H9 (cell line): Measurements from ENCODE around the gene MMEL1. TPM values are rescaled to one million over a fixed set of nuclear protein-coding genes. Genes with fewer than 3 reads are reported as not detected.

Experiments
- DNase-seq: peaks from one replicate; pipeline ENCODE4 v3.0.0-alpha.2; 2017
- H2AFZ ChIP-seq: one replicate; pipeline ENCODE4 v1.6.1; 2013; ENCODE audit warnings: mild to moderate bottlenecking, low read length, control low read depth, moderate library complexity
- H2AK5ac ChIP-seq: 2 replicates; pipeline ENCODE4 v1.6.1; 2013; ENCODE audit warnings: low read length, control low read depth, mixed read lengths; ENCODE audit not compliant: insufficient read length
- H2BK120ac ChIP-seq: one replicate; pipeline ENCODE4 v1.6.1; 2013; ENCODE audit warnings: low read depth, mild to moderate bottlenecking, low read length, control low read depth, inconsistent platforms; ENCODE audit not compliant: poor library complexity, severe bottlenecking
- H2BK12ac ChIP-seq: 2 replicates; pipeline ENCODE4 v1.6.1; 2013; ENCODE audit warnings: low read length, control low read depth, mixed read lengths, low read depth; ENCODE audit not compliant: insufficient read length
- H2BK15ac ChIP-seq: 2 replicates; pipeline ENCODE4 v1.6.1; 2013; ENCODE audit warnings: low read depth, low read length, control low read depth
- H2BK20ac ChIP-seq: one replicate; pipeline ENCODE4 v1.6.1; 2013; ENCODE audit warnings: low read depth, mild to moderate bottlenecking, low read length, control low read depth, inconsistent platforms; ENCODE audit not compliant: poor library complexity, severe bottlenecking
- H2BK5ac ChIP-seq: 2 replicates; pipeline ENCODE4 v1.6.1; 2013; ENCODE audit warnings: low read length, control low read depth, mixed read lengths; ENCODE audit not compliant: insufficient read length
- H3K14ac ChIP-seq: 2 replicates; pipeline ENCODE4 v1.6.1; 2013; ENCODE audit warnings: low read length, control low read depth; ENCODE audit not compliant: insufficient read depth
- H3K18ac ChIP-seq: 2 replicates; pipeline ENCODE4 v1.6.1; 2013; ENCODE audit warnings: low read depth, mild to moderate bottlenecking, mixed read lengths, low read length, control low read depth; ENCODE audit not compliant: insufficient read length
- H3K23ac ChIP-seq: 2 replicates; pipeline ENCODE4 v1.6.1; 2013; ENCODE audit warnings: low read length, control low read depth, mixed read lengths, low read depth; ENCODE audit not compliant: insufficient read length
- H3K23me2 ChIP-seq: 2 replicates; pipeline ENCODE4 v1.6.1; 2013; ENCODE audit warnings: low read depth, mild to moderate bottlenecking, mixed read lengths, low read length, control low read depth; ENCODE audit not compliant: insufficient read length, poor library complexity, severe bottlenecking
- H3K27ac ChIP-seq: 2 replicates; pipeline ENCODE4 v1.5.1; 2013; ENCODE audit warnings: low read length, control low read depth, mixed read lengths, low read depth; ENCODE audit not compliant: insufficient read length
- H3K27me3 ChIP-seq: 2 replicates; pipeline ENCODE4 v1.6.1; 2013; ENCODE audit warnings: low read length, control low read depth, inconsistent platforms; ENCODE audit not compliant: insufficient read depth
- H3K4ac ChIP-seq: 2 replicates; pipeline ENCODE4 v1.6.1; 2013; ENCODE audit warnings: low read depth, mild to moderate bottlenecking, control low read depth, inconsistent platforms, low read length, moderate library complexity
- H3K4me1 ChIP-seq: 2 replicates; pipeline ENCODE4 v1.6.1; 2013; ENCODE audit warnings: low read length, control low read depth, inconsistent platforms; ENCODE audit not compliant: insufficient read depth
- H3K4me2 ChIP-seq: 2 replicates; pipeline ENCODE4 v1.6.1; 2013; ENCODE audit warnings: low read length, control low read depth, mixed read lengths; ENCODE audit not compliant: insufficient read length, insufficient read depth
- H3K56ac ChIP-seq: 2 replicates; pipeline ENCODE4 v1.6.1; 2013; ENCODE audit warnings: low read depth, mild to moderate bottlenecking, mixed read lengths, low read length, control low read depth; ENCODE audit not compliant: insufficient read length
- H3K79me1 ChIP-seq: 2 replicates; pipeline ENCODE4 v1.6.1; 2013; ENCODE audit warnings: low read depth, mild to moderate bottlenecking, moderate library complexity, low read length, control low read depth, inconsistent platforms; ENCODE audit not compliant: insufficient read depth, poor library complexity, severe bottlenecking
- H3K79me2 ChIP-seq: 2 replicates; pipeline ENCODE4 v1.6.1; 2013; ENCODE audit warnings: low read length, control low read depth, inconsistent platforms; ENCODE audit not compliant: insufficient read depth
- H3K9ac ChIP-seq: 2 replicates; pipeline ENCODE4 v1.6.1; 2013; ENCODE audit warnings: low read length, control low read depth, mixed read lengths; ENCODE audit not compliant: insufficient read length; ENCODE audit errors: extremely low read depth
- H3K9me3 ChIP-seq: one replicate; pipeline ENCODE4 v1.6.1; 2013; ENCODE audit warnings: low read depth, low read length, inconsistent platforms; ENCODE audit not compliant: control insufficient read depth
- H3T11ph ChIP-seq: one replicate; pipeline ENCODE4 v1.6.1; 2013; ENCODE audit warnings: mild to moderate bottlenecking, low read length, control low read depth, inconsistent platforms
- H4K20me1 ChIP-seq: one replicate; pipeline ENCODE4 v1.6.1; 2013; ENCODE audit not compliant: control insufficient read depth, insufficient read length, insufficient read depth
- H4K5ac ChIP-seq: 2 replicates; pipeline ENCODE4 v1.6.1; 2013; ENCODE audit warnings: low read depth, mild to moderate bottlenecking, mixed read lengths, low read length, control low read depth; ENCODE audit not compliant: insufficient read length
- H4K8ac ChIP-seq: replicated peaks from 2 replicates; pipeline ENCODE4 v1.6.1; 2013; ENCODE audit warnings: low read length, control low read depth, mixed read lengths, low read depth; ENCODE audit not compliant: insufficient read length
- H4K91ac ChIP-seq: 2 replicates; pipeline ENCODE4 v1.6.1; 2013; ENCODE audit warnings: low read depth, mild to moderate bottlenecking, moderate library complexity, mixed read lengths, low read length, control low read depth; ENCODE audit not compliant: insufficient read length
- H3K27ac Mint-ChIP-seq, 3 experiments: 2 replicates in 2 of 3; 3 replicates in 1 of 3; pipeline ENCODE4 v1.8.0; 2020 to 2021; ENCODE audit warnings: mixed read lengths in 3 of 3, mild to moderate bottlenecking in 1 of 3, moderate library complexity in 1 of 3
- H3K27me3 Mint-ChIP-seq: 2 replicates; pipeline ENCODE4 v1.8.0; 2021; ENCODE audit warnings: low read depth, mild to moderate bottlenecking, moderate library complexity, mixed read lengths
- H3K36me3 Mint-ChIP-seq, 3 experiments: 2 replicates in 2 of 3; 3 replicates in 1 of 3; pipeline ENCODE4 v1.8.0; 2020 to 2021; ENCODE audit warnings: low read depth in 3 of 3, mixed read lengths in 3 of 3; ENCODE audit not compliant: insufficient read depth in 1 of 3
- H3K4me1 Mint-ChIP-seq, 2 experiments: 2 replicates each; pipeline ENCODE4 v1.8.0; 2020; ENCODE audit warnings: mixed read lengths in 2 of 2
- H3K4me3 Mint-ChIP-seq, 2 experiments: 2 replicates in 1 of 2; 3 replicates in 1 of 2; pipeline ENCODE4 v1.8.0; 2020 to 2021; ENCODE audit warnings: mild to moderate bottlenecking in 2 of 2, mixed read lengths in 2 of 2, moderate library complexity in 1 of 2
- H3K9me3 Mint-ChIP-seq, 2 experiments: 2 replicates in 1 of 2; 3 replicates in 1 of 2; pipeline ENCODE4 v1.8.0; 2020; ENCODE audit warnings: mild to moderate bottlenecking in 2 of 2, mixed read lengths in 2 of 2, moderate library complexity in 1 of 2
- WGBS: extraction: QIAGEN DNeasy Blood & Tissue Kit; methylation state at CpG from one replicate; pipeline ENCODE4 v1.1.7; 2013; ENCODE audit warnings: missing lambda C conversion rate, low lambda C conversion rate, mixed read lengths; ENCODE audit not compliant: insufficient read length; ENCODE audit errors: extremely low coverage; 5-methylcytosine and 5-hydroxymethylcytosine counted together
- total RNA-seq: library from RNA; stranded (reverse); gene quantifications from 2 replicates; pipeline ENCODE4 v1.2.1, GENCODE V29; 2021
- TF ChIP-seq, protein P1 (sequence below): fragments of 200-600 bp; sonication (generic); conservative IDR thresholded peaks from 3 replicates; pipeline ENCODE4 v1.8.0; 2021; ENCODE audit warnings: antibody characterized with exemption, mild to moderate bottlenecking

Gene MMEL1
- total RNA-seq, 1 experiment from 2014 or later, result 0.42 TPM

- H3K23me2 ChIP-seq, result no peaks in the 10 kb centered on the region
- Mint-ChIP-seq H3K27ac (no peak overlapping the region), H3K4me3 (no peak overlapping the region), H3K9me3 (no peaks in the 10 kb centered on the region; a peak in 1 of 5 replicates), H3K27me3 (peaks cover 6% of the 10 kb centered on the region), H3K36me3 (no peaks in the 10 kb centered on the region), H3K4me1 (peaks cover 0 to 6% of the 10 kb centered on the region in 2 experiments; a peak in 2 of 4 replicates)
- H3K56ac ChIP-seq, result no peak overlapping the region
- H2BK15ac ChIP-seq, result no peak overlapping the region
- H4K8ac ChIP-seq, result no peak overlapping the region
- no peak overlapping the region for H3K4ac ChIP-seq
- no peaks in the 10 kb centered on the region for H4K20me1 ChIP-seq
- WGBS, result no CpG with 5 or more reads among the region's 14 CpGs
- no peak overlapping the region for H3K4me2 ChIP-seq
- H3K27ac ChIP-seq, result no peak overlapping the region
- no peak overlapping the region for H3K23ac ChIP-seq
- H3K4me1 ChIP-seq, result no peaks in the 10 kb centered on the region
- TF ChIP-seq, protein P1, sequence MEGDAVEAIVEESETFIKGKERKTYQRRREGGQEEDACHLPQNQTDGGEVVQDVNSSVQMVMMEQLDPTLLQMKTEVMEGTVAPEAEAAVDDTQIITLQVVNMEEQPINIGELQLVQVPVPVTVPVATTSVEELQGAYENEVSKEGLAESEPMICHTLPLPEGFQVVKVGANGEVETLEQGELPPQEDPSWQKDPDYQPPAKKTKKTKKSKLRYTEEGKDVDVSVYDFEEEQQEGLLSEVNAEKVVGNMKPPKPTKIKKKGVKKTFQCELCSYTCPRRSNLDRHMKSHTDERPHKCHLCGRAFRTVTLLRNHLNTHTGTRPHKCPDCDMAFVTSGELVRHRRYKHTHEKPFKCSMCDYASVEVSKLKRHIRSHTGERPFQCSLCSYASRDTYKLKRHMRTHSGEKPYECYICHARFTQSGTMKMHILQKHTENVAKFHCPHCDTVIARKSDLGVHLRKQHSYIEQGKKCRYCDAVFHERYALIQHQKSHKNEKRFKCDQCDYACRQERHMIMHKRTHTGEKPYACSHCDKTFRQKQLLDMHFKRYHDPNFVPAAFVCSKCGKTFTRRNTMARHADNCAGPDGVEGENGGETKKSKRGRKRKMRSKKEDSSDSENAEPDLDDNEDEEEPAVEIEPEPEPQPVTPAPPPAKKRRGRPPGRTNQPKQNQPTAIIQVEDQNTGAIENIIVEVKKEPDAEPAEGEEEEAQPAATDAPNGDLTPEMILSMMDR, result no peak
- H3K27me3 ChIP-seq, result no peaks in the 10 kb centered on the region
- H4K5ac ChIP-seq, result no peak overlapping the region
- no peak overlapping the region for H2BK12ac ChIP-seq
- no peak overlapping the region for H3K18ac ChIP-seq
- no peak overlapping the region for H3T11ph ChIP-seq
- H2AFZ ChIP-seq, result no peak overlapping the region
- H3K9me3 ChIP-seq, result no peaks in the 10 kb centered on the region
- H3K79me2 ChIP-seq, result no peaks in the 10 kb centered on the region
- no peak overlapping the region for H3K9ac ChIP-seq
- H2BK20ac ChIP-seq, result no peak overlapping the region
- H3K79me1 ChIP-seq, result no peaks in the 10 kb centered on the region
- no peak overlapping the region for H4K91ac ChIP-seq
- no peak overlapping the region for H2BK120ac ChIP-seq
- H2AK5ac ChIP-seq, result no peak overlapping the region
- no peak overlapping the region; the same call in 1 of the 2 replicates for H3K14ac ChIP-seq
- no peak for DNase-seq
- H2BK5ac ChIP-seq, result no peak overlapping the region
These were observed 67.9 kb downstream of the MMEL1 start for GRCh38 chr1:2564815-2565374.
